Retinal pigment epithelial cell (primary cell): ENCODE data around the gene CNOT6.

Experiments
- DNase-seq: peaks from one replicate; pipeline ENCODE4 v3.0.0-alpha.2; 2010; ENCODE audit warnings: low read depth
- H3K4me3 ChIP-seq: 2 replicates; pipeline ENCODE4 v1.5.1; 2011; ENCODE audit warnings: mild to moderate bottlenecking, low read length, control low read depth, moderate library complexity
- CTCF ChIP-seq: conservative IDR thresholded peaks from 2 replicates; pipeline ENCODE4 v1.5.1; 2011; ENCODE audit warnings: low read depth, low read length, control low read depth, inconsistent platforms

The CNOT6 gene

GRCh38 chr5:180613814-180614188 lies 119.6 kb downstream of the CNOT6 start:
- no peak for DNase-seq
- H3K4me3 ChIP-seq: no peak overlapping the region
- no peak for TF ChIP-seq CTCF

DNA sequence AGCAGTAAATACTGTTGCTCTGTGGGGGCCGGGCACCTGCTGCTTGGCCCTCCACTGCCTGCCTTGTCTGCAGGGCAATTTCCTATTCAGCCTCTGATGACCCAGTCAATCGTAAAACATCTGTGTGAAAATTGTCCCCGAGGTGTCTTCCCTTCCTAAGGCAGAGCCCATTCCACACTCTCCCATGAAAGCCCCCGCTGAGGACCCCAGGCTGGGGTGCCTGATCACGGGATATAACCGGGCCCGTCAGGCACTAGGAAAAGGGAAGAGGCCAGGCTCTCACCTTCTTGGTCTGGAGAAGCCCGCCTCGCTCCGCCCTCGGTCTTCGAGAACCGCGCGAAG lies 124.3 kb downstream of the CNOT6 start:
- no peak for TF ChIP-seq CTCF
- no peak for DNase-seq
- peak overlapping the region; percentile 27 for H3K4me3 ChIP-seq

DNA sequence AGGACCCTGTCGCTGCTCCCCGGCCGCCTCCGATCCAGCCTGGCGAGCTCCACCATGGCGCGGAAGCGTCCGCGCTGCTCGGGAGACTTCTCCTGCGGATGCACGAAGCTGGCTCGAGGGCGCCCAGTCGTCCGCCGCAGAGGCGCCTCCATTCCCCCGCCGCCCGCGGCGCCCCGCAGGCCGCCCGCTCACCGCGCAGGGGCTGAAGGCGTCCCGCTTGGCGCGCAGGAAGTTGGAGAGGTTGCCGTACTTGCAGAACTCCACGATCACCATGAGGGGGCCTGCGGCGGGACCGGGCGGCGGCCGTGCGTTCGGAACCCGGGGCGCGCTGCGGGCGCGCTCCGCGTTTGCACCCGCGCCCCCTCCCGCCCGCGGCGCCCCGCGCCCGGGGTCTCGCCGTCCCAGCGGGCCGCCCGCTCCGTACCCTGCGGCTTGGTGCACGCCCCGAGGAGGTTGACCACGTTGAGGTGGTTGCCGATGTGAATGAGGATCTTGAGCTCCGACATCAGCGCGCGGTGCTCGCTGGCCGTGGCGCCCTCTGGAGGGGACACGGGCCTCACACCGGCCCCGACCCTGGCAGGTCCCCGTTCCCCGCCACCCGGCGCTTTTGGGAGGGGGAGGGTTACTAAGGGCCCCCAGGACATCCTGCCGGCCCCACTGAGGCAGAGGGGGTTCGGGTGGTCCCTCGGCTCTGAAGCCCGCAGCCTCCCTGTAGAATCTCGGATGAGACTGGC lies 124.8 kb downstream of the CNOT6 start:
- peak overlapping the region; percentile 27 for H3K4me3 ChIP-seq
- peak; percentile 3 for DNase-seq
- peak; percentile 48 for TF ChIP-seq CTCF

DNA sequence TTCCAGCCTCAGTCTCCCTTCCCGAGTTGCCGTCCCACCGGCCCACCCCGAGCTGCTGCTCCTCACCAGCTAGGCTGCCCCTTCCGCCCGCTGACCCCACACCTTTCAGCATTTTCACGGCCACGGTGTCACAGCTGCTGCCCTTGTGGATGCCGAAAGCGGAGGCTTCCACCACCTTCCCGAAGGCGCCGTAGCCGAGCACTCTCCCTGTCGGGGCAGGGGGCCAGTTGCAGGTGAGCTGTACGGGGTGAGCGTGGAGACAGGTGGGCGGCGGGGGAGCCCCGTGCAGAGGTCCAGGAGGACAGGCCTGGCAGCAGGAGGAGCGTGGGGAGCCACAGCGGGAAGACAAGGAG lies 125.4 kb downstream of the CNOT6 start:
- H3K4me3 ChIP-seq: no peak overlapping the region
- DNase-seq: no peak
- no peak for TF ChIP-seq CTCF

DNA sequence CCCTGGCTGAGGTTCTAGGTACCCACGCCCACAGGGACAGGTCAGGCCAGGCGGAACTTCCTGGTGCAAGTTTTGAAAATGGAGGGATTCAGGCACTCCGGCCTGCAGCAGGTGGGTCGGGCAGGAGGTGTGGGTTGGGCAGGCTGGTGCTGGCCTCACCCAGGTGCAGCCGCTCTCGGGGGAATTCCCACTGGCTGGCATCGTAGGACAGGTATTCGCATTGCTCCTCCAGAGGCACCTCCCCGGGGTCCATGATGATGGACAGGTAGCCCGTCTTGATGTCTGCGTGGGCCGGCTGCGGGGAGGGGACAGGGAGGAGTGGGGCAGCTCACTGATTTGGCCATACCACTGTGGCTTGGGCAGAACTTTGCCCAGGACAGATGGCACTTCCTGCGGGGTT lies 125.8 kb downstream of the CNOT6 start:
- no peak for TF ChIP-seq CTCF
- no peak overlapping the region for H3K4me3 ChIP-seq
- no peak for DNase-seq

DNA sequence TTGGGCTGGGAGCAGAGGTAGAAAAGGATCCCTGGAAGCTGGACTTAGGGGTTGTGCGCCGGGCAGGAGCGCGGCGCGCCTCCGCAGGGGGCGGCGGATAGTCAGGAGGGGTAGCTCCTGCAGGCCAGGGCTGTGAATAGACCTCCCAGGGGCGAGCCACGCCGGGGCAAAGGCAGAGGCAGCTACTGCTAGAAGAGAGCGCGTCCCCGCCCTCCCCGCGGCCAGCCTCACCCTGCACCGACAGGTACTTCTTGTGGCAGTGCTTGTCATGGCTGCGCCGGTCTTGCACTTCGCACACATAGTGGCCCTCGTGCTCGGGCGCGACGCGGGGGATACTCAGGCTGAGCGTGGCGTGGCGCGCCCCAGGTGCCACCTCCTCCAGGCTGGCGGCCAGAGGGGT lies 127.1 kb downstream of the CNOT6 start:
- no peak overlapping the region for H3K4me3 ChIP-seq
- DNase-seq: no peak
- no peak for TF ChIP-seq CTCF

- no peak for TF ChIP-seq CTCF
- no peak overlapping the region for H3K4me3 ChIP-seq
- no peak for DNase-seq
Measured at GRCh38 chr5:180622910-180623309, 128.7 kb downstream of the CNOT6 start.
